GM12892 (cell line): ENCODE data around the gene IRGQ.

ENCODE experiments used
- POLR2AphosphoS5 ChIP-seq: IDR thresholded peaks from 2 replicates; pipeline ENCODE4 v1.6.1; 2011; ENCODE audit warnings: low read depth, low read length, control low read depth
- TAF1 ChIP-seq: IDR thresholded peaks from 2 replicates; pipeline ENCODE4 v1.6.1; 2011; ENCODE audit warnings: low read depth, mild to moderate bottlenecking, control low read depth, low read length, borderline replicate concordance

DNA sequence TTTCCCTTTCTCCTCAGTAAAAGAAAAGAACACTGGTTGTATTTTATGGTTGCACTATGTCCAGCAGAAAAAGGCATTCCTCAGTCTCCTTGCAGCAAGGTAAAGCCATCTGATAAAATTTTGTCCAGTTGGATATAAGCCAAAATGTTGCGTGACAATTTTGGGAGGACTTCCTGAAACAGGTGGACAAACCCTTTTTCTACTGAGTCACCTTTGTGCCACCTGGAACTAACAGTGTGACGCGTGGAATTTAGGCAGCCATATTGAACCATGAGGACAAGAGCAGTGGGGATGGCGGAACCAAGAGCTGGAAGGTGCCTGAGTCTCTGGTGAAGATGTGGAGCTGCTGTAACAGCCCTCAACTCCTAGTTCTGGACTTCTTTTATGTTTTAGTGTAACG lies 35.6 kb upstream of the IRGQ start:
- TF ChIP-seq POLR2AphosphoS5 (no peak), TAF1 (no peak)
